GM18907 (cell line): ENCODE results near the gene PTN.

Experiments
- ATAC-seq: cut with Tn5 transposase; IDR thresholded peaks from one replicate; pipeline ENCODE4 v1.9.1; 2021; ENCODE audit warnings: mild to moderate bottlenecking, moderate library complexity; ENCODE audit not compliant: unreplicated experiment

The PTN gene

DNA sequence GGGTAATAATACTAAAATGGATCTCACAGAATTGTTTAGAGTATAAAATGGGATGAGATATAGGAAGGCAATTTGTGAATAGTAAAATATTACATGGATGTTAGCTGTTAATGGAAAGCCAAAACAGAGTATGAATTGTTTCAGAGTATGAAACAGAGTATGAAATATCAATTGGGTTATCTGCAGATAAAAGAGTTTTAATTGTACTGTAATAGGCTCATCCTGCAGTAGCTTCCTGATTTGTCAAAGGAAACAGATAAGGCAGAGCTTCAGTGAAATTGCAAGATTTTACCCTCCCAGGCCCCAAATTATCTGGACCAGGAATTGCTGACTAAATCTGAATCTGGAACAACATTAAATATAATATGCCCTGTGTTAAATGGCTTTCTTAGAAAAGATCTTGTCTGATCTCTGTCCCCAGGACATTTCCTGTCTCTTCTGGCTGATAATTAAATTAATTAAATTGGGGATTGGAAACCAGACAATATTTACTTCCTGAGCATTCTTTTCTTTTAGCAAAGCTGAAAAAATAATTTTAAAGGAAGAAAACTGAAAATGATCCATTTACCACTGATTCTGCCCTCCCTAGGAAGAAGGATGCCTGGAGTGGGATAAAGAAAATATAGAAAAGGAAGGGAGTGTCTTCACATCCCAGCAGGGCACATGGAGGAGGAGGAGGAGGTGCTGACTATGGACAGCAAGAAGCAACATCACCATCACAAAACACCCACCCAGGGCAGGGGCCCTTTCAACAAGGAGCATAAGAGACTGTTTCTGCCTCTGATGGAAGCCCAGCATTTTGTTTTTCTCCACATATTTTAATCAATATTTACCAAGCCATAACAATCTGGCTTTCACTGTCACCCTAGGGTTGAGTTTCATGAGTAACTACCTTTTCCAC is 18.5 kb downstream of the PTN start:
- no peak for ATAC-seq

DNA sequence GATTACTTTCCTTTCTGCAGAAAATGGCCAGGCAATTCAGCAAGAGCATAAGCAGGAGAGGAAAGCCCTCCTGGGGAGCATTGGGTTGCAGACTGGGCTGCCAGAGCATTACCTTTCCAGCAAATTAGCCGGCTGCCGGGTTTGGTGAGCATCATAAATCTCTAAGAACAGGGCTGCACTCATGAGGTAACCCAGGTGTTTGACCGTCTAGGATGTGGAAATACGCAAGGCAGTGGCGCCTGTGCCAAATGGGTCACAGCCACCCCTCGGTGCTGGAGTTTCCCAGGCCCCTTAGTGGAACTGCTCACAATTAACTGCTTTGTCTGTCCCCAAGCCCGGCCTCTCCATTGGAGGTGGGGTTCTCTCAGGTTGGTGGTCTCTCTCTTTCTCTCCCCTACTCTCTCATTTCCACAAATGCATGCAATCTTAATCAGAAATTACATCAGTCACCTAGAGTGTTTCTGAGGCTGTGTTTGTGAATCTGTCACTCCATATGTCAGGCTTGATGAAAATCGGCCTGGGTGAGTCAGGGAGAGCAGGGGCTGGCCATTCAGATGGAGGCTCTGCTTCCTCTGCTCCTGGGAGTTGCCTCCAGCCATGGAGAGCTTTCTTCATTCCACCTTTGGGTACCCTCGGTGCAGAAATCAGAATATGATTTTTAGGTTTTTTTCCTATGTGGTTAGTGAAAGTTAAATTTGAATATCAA is 26.7 kb downstream of the PTN start:
- ATAC-seq: no peak

DNA sequence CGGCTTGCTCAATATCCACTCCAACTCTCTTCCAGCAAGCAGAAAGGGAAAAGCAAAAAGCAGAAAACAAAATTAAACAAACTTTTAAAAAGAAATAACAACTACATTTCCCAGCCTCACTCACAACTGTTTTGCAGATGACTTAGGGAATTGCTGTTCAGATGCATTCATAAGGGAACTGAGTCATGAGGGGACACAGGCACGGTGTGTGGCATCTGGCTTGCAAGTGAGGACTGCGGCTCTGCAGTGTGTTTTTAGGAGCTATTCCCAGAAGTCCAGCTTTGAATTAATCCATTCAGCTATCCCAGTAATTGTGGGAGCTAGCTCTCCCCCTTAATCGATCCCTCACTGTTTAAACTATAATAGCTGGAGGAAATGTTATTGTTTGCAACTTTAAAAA is 30.3 kb downstream of the PTN start:
- no peak for ATAC-seq

DNA sequence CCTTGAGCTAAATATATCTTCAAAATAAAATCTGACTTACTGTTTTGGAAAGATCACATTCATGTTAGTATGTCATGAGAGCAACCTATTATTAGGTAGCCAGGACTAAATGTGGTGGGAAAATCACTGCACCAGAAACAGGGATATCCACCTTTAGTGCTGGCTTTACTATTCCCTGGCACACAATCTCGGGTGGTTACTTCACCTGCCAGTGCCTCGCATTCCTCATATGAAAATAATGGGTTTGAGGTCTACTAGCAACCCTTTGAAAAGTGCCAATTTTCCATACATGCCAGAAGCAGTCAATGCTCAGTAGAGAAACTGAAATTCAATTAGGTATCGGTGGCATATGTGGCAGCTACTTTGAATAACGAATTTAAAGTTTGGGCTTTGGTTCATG is 36.8 kb downstream of the PTN start:
- ATAC-seq: no peak

DNA sequence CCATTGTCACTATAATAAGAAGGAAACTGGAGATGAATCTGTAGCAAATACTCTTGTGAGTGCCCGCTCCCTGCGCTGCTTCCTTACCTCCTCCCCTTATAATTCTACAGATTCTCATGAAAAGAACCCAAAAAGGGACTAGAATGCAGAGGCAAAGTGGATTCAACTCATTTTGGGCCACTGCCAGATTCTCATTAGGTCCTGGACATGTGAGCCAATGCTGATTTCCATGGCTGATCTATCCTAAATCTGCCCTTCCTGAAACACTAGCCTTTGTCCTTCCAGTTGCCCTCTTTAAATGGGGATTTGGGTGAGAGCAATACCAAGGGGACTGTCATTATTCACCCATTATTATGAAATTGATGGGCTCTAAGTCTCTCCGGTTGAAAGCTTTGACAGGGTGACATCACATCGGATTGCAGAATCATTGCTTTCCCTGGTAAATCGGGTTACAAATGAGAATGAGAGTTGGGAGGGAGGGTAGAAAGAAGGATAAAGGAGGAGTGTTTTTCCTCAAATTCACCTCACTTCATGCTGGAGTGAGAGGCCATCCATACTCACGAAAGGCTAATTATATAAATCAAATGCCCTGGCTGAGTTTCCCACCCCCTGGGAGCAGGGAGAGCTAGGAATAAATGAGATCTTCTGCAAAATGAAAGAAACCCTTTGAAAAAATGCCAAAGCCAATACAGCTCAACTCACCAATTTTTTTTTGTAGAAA is 37.5 kb downstream of the PTN start:
- ATAC-seq: no peak

DNA sequence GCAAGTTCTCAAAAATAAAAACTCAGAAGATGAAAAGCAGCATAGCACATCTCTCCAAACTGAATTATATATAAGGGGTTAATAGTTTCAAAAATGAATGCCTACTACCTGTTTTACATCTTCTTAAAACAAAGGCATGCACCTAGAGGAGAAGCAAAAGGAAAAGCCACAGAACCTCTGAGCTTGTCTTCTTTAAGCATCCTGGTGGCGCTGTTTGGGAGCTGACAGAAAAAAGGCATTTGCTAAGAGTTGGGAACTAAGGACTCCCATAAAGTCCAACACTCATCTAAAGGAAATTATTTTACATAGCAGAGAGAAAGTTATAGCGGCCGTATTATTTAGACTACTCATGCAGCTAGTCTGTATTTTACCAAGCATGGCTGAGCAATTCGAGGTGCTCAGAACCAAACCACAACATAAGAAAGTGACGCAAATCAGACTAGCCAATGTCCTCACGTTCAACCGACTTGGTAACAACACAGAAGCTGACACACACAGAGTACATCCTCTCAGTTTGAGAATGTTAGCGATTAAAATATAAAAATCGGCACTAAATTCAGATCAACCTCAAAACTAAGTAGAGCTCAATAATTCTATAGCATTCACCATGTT is 38.8 kb downstream of the PTN start:
- ATAC-seq: no peak

DNA sequence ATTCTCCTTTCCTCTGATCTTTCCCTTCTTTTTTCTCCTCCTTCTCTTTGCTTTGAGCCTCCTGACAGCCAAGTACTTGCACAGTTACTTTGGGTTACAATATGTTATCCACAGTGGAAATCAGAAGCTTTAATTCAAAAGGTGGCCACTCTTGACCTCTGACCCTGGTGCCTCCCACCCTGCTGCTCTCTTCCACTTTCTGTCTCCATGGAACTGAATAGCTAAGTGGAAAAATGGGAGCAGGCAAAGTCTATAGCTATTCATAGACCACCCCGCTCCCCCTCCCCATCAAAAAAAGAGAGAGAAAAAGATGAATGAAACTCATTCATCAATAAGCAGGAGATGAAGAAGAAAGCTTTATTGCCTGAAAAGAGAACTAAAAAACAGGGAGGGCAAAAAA is 39.4 kb downstream of the PTN start:
- no peak for ATAC-seq

DNA sequence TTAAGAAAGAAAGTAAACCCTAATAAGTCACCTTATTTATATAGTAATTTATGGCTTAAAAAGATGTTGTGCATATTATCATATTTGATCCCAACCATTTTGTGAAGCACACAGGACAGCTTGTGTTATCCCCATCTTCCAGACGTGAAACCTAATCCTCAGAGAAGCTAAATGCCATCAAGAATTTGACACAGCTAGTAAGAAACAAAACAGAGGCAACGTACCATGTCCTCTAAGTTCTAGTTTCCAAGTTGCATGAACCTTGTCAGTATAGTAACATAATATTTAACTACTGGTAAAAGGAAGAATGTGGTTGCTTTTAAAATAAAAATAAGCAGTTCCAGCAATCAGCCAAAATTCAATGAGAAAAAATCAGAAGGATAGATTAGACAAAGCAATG is 41.5 kb downstream of the PTN start:
- no peak for ATAC-seq

DNA sequence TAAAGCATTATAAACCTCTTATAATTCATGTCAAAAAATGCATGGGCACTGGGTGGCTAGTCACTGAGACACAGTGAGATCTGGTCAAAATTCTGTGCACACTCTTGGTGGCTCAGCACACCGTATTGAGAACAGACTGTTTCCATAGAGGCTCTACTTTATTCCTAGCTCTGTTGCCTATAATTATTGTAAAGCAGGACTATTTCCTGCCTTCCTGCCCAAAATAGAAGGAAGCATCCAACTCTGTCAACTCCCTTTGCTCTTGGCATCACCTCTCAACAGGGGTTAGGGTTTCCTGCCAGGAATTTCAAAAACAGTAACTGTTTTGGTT is 45.1 kb downstream of the PTN start:
- no peak for ATAC-seq

DNA sequence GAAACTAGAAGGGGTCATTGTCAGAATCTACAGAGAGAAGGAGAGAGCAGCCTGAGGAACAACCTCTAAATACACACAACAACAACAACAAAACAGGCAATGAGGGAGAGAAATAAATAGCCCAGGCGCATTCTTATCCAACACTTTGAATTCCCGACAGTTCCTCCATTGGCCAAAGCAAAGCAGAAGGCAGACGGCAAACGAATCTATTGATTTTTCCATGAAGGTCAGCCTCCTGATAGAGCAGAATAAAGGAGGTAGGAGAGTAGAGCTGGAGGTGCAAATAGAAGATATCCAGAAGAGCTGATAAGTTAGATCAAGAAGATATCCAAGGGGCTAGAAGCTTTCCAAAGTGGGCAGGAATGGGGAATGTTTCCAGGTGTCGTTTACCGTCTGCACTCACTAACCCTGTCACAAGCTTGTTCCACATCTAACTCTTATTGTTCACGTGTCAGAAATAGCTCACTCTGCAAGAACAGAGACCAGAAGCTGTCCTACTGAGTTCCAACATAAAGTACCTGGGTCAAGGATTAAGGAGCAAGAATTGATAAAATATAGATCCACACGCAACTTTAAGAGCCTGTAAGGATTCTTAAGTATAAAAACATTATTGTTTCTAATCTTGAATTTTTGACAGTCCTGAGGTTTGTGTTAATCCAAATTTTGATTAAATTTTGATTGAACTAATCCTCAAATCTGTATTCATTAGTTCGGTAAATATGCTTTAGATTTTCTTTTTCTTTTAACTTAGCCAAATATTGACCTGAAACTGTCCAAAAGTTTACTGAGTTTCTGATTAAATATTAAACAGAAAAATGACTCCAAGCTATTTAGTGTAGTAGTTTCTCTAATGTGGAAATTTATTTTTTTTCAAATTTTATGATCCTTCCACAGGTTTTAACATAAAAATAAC is 45.7 kb downstream of the PTN start:
- ATAC-seq: no peak

DNA sequence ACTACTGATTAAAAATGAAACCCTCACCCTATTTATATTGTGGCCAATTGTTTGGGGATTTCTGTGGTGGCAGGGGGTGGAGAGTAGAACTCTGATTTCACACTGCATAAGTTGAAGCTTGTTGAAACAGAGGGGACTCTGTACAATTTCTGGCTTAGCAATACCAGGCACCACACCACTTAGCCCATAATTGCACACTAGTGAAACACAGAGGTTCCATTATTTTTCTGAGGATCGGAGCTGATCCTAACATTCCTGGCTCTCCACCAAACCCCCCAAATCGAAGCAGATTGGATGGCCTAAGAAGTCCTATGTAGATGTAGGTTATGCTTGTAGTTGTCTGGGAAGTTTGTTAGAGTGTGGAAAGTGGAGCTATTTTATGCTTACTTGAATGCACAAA is 47.0 kb downstream of the PTN start:
- no peak for ATAC-seq

DNA sequence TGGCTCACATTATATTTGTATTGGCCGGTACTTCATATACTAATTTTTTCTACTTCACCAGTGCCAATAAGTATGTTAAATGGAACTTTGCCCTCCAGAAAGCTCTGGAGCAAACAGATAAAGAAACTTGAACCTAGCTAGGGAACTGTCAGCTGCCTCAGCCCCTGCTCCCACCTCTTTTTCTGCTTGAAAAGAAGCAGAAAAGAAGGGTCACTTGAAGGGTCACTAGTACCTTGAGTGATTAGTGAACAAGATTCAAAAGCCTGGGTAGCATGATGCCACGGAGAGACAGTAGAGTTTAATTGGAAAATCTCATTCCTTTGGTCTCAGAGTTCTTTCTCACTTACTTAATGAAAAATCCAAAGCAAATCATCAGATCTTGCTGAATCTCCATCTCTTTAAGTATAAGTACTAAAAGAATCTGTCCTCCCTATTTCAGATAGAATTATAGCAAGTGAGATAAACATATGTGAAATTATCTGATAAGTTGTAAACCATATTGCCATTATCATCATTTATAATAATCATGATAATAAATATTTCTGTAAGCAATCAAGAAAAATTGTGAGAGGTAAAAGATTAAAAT is 47.7 kb downstream of the PTN start:
- ATAC-seq: no peak

DNA sequence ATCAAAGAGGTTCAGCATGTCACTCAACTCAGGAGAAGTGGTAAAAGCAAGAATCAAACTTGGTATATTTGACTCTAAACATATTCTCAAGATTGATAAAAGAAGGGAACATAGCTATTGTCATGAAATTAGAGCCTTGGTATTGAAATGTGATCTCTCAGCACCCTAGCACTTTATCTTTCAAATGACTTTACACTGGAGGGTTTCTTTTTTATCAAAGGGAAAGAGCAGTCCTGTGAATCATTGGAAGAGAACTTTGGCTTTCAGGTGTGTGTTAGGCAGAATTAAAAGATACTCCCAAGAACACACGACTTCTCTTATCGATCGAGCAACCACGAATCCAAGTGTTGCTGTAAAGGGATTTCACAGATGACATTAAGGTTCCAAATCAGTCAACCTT is 54.4 kb downstream of the PTN start:
- no peak for ATAC-seq

DNA sequence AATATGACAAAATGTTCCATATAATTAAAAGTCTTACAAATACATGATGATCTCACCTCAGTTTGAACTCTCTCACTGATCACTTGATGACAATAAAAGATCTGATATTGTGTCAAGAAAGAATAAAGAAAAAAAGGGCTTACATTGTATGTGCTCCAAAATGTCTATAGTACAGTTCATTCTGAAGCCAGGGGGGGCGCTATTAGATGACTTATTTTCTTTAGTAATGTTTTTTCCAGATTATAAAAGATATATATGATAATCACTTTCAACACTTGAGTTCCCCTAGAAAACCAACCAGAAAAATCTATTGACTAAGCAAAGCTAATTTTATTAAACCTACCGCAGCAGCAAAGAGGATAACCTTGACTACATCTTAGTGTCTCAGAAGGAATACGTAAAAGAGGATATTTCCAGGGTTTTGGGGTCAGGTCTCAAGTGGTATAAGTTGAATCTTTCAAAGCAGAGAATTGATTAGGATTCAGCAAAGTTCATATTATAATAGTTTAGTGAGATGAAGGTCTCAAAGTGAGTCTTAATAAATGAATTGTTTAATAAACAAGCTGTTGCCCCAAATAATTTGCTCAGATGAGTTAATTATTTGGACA is 55.8 kb downstream of the PTN start:
- no peak for ATAC-seq

DNA sequence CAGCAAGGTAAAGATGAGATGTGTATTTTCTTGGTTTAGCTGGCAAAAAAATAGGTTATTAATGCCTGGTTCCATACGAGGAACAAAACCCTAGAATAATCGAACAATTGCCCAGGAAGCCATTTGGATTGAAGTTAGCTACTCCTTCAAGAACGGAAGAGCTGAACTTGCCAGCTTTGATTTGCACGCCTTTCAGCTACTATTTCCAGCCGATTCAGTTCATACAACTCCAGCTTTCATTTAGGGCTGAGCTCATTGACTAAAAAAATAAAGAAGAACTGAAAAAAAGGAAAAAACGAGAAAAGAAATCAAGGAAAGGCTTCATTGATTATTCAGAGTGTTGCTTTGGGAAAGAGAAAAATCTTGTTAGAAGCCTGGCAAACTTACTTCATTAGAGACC is 60.4 kb downstream of the PTN start:
- ATAC-seq: no peak

DNA sequence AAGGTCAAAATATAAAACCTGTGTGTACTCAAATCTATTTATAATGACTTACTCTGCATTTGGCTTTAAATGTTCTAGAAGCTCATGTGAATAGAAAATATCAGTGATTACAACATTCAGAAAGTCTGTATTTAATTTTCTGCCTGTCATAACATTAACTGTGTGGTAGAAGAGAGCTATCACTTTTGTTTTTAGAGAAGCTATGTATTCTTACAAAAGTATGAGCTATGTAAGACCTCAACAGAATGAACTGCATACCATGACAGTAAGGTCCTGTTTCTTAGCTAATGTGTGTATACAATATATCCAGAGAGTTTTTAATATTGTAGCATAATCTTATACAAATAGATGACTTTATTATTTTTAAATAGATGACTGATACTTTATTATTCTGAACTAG is 61.5 kb downstream of the PTN start:
- no peak for ATAC-seq

DNA sequence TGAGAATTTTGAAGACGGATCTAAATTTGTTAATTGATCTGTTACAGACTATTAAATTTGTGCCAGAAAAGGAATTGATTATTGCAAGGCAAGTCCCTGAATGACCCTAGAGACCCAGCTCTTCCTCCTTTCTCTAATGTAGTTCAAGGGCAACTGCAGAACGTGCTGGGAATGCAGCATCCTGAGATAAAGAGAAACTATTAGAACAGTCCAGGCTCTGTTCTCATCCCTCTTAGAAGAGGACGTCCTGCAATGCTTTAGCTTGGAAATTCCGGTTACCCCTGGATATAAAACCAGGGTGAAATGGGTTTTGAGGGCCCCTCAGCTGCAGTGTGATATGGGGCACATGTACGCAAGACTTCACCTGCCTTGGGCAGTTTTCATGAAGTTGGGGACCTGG is 67.3 kb downstream of the PTN start:
- ATAC-seq: no peak

DNA sequence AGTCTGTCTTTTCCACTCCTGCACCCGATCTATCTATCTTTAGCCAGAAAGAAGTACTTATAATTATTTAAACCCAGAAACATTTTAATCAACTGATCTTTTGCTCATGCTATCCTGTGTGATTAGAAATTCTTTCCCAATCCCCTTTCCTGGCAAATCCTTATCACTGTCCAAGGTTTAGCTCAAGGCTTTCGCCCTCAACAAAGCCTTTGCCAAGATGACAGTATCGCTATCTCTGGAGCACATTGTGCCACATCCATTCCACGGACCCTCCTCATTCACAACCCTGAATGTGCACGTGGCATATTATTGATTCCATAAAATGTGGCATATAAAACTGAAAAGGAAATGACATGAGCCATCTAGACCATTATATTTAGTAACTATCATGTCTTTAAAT is 71.3 kb downstream of the PTN start:
- ATAC-seq: no peak

DNA sequence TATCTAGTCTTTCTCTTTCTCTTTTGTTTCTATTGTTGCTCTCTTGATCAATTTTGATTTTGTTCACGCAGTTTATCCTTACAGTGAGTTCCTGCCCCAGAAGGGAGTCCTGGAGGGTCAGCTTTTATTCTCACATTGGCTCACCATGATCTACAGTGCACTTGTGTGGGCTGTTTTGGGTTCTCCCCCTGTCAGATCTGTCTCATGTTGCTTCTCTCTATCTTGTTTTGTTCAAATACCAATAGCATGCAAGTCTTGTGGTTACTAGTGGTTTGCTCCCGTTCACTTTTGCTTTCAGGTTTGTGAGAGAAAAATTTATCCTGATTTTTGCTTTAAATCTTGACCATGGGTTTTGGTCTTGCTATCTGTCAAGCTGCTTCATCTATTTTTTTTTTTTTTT is 74.3 kb downstream of the PTN start:
- ATAC-seq: no peak
